Caki2 (cell line): ENCODE measurements around the gene CDC34. TPM values are rescaled to one million over a fixed set of nuclear protein-coding genes. Genes with fewer than 3 reads are reported as not detected.

Source experiments
- DNase-seq: peaks from one replicate; pipeline ENCODE4 v3.0.0-alpha.2; 2015; ENCODE audit warnings: low read depth
- in situ Hi-C: cut with HindIII; loops from 2 replicates; pipeline ENCODE4 v1.10.0; 2016; ENCODE audit warnings: low sequenced_read_pairs, low pct_unique_long_range_greater_than_20kb, mixed read lengths
- total RNA-seq: library from RNA; depleted of rRNA; stranded (reverse); fragments of >200 nt; shearing (Covaris generic); gene quantifications from 2 replicates; pipeline ENCODE4 v1.2.3, GENCODE V29; 2014; ENCODE audit warnings: low replicate concordance

The CDC34 gene
- total RNA-seq, 1 experiment from 2014 or later = 38.4 TPM

DNA sequence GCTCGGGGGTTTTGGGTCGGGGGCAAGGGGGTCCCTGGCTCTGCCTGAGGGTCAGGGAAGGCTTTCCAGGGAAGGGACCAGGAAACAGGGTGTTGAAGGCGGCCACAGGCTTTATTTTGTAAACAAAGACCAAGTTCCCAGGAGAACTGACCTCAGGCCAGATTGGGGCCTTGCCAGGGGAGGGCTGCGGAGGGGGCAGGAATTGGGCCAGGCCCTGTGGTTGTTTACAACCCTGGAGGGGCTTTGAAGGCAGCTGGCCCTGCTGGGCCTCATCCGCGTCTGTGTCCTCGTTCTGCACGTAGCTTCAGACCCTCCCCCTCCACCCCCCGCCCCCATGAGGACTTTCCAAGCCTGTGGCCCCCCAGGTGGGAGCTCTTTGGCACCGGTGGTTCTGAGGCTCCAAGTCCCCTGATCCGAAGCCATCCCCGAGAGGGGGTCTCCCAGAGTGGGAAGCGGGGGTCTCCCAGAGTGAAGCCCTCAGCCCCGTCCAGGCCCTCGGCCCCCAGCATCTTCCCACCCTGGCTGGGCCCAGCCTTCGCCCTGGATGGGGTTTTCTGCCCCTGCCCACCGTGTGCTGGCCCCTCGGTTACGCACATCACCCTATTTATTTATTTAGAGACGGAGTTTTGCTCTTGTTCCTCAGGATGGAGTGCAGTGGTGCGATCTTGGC lies 27.3 kb downstream of the CDC34 start:
- in situ Hi-C loops = no loop called here
- no peak for DNase-seq

- in situ Hi-C loops = no loop called here
These were observed 28.6 kb downstream of the CDC34 start for GRCh38 chr19:560121-560520.

GRCh38 chr19:566403-566802 lies 34.8 kb downstream of the CDC34 start:
- in situ Hi-C loops = no loop called here
- DNase-seq = no peak

More at GRCh38 chr19:560121-560520, 28.6 kb downstream of the CDC34 start:
- no peak for DNase-seq

DNA sequence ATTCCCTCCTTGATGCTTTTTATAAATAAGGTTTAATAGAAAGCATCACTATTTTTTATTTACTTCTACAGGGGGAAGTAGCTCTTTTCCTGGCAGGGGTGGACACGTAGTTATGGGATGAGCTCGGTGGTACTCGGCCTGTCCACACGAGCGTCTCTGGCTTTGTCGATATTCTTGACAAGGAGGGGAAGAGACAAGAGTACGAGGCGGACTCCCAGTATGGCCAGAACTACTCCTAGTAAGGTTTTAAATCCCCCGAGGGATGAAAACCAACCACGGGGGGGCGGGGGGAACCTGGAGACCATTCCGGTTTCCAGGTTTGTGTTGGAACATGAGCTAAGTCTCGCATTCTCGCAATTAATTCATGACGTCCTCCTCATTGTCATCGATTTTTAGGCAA lies 35.3 kb downstream of the CDC34 start:
- no peak for DNase-seq
- in situ Hi-C loops = no loop called here

DNA sequence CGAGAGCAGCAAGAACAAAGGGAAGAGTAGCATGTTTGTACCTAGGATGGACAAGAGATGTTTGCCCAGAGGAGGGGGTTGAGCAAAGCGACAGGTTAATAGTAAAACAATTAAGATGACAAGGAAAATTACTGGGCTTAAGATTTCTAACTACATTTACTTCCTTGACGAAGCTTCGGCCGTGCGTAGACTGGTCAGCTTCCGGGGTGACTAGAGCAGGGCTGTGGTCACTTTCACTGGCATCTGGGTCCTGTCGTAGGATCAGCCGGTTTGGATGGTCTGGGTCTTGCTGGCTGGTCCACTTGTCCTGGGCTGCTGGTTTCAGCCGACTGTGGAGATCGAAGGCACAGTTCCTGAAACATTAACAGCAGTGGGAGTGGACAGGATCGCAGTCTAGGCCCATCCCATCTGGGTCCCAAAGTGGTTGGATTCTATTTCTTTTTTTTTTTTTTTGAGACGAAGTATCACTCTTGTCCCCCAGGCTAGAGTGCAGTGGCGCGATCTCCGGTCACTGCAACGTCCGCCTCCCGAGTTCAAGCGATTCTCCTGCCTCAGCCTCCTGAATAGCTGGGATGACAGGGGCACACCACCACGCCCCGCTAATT lies 35.8 kb downstream of the CDC34 start:
- no peak for DNase-seq
- in situ Hi-C loops = no loop called here

DNA sequence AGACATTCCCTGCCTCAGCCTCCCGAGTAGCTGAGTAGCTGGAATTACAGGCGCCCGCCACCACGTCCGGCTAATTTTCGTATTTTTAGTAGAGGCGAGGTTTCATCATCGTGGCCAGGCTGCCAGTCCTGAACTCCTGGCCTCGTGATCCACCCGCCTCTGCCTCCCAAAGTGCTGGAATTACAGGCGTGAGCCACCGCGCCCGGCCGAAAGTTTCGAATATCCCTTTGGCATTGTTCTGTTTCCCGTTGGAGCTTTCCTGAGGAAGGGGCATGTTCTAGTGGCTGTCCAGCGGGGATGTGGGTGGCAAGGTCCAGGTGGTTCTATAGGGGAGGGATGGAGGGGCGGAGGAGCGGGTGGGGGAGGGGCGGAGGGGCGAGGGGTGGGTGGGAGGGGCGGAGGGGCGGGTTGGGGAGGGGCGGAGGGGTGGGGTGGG lies 38.7 kb downstream of the CDC34 start:
- no peak for DNase-seq
- in situ Hi-C loops = no loop called here

GRCh38 chr19:570937-571565 lies 39.5 kb downstream of the CDC34 start:
- in situ Hi-C loops = no loop called here
- peak; percentile 45 for DNase-seq

DNA sequence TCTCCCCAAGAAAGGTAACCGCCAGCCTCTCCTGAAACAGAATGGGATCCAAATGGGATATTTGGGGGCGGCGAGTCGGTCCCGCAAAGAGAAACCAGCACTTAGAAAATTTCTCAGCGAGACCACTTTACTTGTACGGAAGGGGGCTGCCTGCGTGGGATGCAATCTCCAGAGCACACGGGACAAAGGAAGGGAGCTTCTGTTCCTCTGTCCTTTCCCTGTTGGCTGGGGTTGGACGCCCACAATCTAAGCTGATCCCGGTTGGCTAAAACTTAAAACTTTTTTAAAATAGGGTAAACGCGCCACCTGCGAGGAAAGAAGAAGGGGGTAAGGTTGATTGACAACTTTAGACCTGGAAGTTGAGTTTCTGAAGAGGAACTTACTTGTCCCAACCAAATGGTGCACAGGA lies 40.0 kb downstream of the CDC34 start:
- in situ Hi-C loops = no loop called here
- DNase-seq = peak; percentile 46

GRCh38 chr19:572140-572742 lies 40.7 kb downstream of the CDC34 start, which contains the start of gene BSG:
Gene BSG, plus strand, starts transcription at chr19:572596. Its CDS starts 39 bp downstream, at chr19:572635.
- in situ Hi-C loops = no loop called here
- peak; percentile 91 for DNase-seq

- in situ Hi-C loops = no loop called here
- DNase-seq = peak; percentile 25
These were observed 41.4 kb downstream of the CDC34 start for GRCh38 chr19:572743-573518.

DNA sequence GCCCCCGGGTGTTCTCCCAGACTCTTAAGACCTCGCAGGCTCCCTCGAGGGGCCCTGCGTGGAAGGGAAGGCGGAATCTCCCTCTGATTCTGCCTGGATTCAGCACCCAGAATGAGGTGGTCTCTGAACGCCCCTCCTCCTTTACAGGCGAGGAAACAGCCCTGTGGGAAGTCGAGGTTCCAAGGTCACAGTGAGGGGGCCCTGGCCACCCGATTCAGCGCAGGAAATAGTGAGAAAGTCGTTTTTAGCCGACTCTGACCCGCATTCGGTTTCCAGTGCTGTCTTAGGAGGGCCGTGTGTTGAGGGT lies 41.9 kb downstream of the CDC34 start:
- DNase-seq = no peak

GRCh38 chr19:574658-575526 lies 43.3 kb downstream of the CDC34 start:
- no peak for DNase-seq
- in situ Hi-C loops = no loop called here

More for the DNA sequence above, 41.9 kb downstream of the CDC34 start:
- in situ Hi-C loops = no loop called here

- no peak for DNase-seq
- in situ Hi-C loops = no loop called here
These were observed 44.3 kb downstream of the CDC34 start for GRCh38 chr19:575527-576506.

- DNase-seq = no peak
- in situ Hi-C loops = no loop called here
These were observed 45.3 kb downstream of the CDC34 start for GRCh38 chr19:576768-577438.

DNA sequence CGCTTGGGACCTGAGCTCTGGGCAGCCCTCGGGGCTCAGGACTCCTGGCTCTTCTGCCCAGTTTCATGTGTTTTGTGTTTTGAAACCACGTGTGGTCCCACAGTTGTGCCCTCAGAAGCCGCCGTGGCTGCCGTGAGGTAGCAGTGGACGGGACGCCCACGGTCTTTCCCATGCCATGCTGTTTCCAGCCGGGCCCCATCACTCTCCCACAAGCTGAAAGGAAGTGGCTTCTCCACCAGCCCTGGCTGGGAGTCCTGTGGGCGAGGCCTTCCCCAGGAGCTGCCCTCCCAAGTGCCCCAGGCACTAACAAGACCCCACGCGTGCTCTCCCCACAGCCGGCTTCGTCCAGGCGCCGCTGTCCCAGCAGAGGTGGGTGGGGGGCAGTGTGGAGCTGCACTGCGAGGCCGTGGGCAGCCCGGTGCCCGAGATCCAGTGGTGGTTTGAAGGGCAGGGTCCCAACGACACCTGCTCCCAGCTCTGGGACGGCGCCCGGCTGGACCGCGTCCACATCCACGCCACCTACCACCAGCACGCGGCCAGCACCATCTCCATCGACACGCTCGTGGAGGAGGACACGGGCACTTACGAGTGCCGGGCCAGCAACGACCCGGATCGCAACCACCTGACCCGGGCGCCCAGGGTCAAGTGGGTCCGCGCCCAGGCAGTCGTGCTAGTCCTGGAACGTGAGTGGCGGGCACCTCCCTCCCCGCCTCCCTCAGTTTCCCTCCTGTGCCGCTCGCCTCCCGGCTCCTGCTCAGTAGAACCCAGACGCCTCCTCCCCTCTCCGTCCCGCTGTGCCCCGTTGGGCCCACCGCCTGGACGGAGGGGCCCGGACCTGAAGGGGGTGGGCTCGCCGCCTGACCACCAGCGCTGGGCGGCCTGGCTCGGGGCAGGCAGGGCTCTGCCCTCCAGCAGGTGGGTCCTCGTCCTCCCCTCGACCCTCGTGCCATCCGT lies 46.2 kb downstream of the CDC34 start:
- DNase-seq = no peak
- in situ Hi-C loops = no loop called here
